ENCODE measurements around the gene SUPT20HL2. TPM values are rescaled to one million over a fixed set of nuclear protein-coding genes. Genes with fewer than 3 reads are reported as not detected.
"Not testable (repeated sequence)": the region's sequence is repeated elsewhere in the genome, so short reads cannot be mapped to it uniquely, and the experiment has no call there.

The SUPT20HL2 gene
- polyA plus RNA-seq, 2 donors, result not detected

- H3K27ac ChIP-seq (ENCODE audit: low read depth in 2 of 2, low read length in 1 of 2); H3K9me3 ChIP-seq (ENCODE audit: control insufficient read depth in 2 of 2, insufficient read depth in 1 of 2, low read depth in 1 of 2, low read length in 1 of 2); H3K4me3 ChIP-seq (ENCODE audit: low read depth in 1 of 2, low read length in 2 of 2); H3K27me3 ChIP-seq (ENCODE audit: control insufficient read depth in 1 of 2, insufficient read depth in 2 of 2, low read length in 2 of 2); H3K4me1 ChIP-seq (ENCODE audit: control insufficient read depth in 2 of 2, insufficient read depth in 2 of 2, low read length in 1 of 2); H3K36me3 ChIP-seq (ENCODE audit: control insufficient read depth in 2 of 2, insufficient read depth in 2 of 2, low read length in 1 of 2): not testable (repeated sequence)
- 69 to 76% methylated on average over 19 to 21 of the region's 22 CpGs for WGBS, 2 donors
These were observed 2.2 kb downstream of the SUPT20HL2 start for GRCh38 chrX:24311507-24312248.

GRCh38 chrX:24310916-24311315 is 3.0 kb downstream of the SUPT20HL2 start:
- 51 to 63% methylated on average over 3 of the region's 3 CpGs for WGBS, 2 donors
- H3K4me3 ChIP-seq (ENCODE audit: low read depth in 1 of 2, low read length in 2 of 2); H3K9me3 ChIP-seq (ENCODE audit: control insufficient read depth in 2 of 2, insufficient read depth in 1 of 2, low read depth in 1 of 2, low read length in 1 of 2); H3K36me3 ChIP-seq (ENCODE audit: control insufficient read depth in 2 of 2, insufficient read depth in 2 of 2, low read length in 1 of 2); H3K27me3 ChIP-seq (ENCODE audit: control insufficient read depth in 1 of 2, insufficient read depth in 2 of 2, low read length in 2 of 2); H3K4me1 ChIP-seq (ENCODE audit: control insufficient read depth in 2 of 2, insufficient read depth in 2 of 2, low read length in 1 of 2); H3K27ac ChIP-seq (ENCODE audit: low read depth in 2 of 2, low read length in 1 of 2): not testable (repeated sequence)

GRCh38 chrX:24309580-24310374 is 4.1 kb downstream of the SUPT20HL2 start:
- H3K4me3 ChIP-seq (ENCODE audit: low read depth in 1 of 2, low read length in 2 of 2); H3K4me1 ChIP-seq (ENCODE audit: control insufficient read depth in 2 of 2, insufficient read depth in 2 of 2, low read length in 1 of 2); H3K27ac ChIP-seq (ENCODE audit: low read depth in 2 of 2, low read length in 1 of 2); H3K9me3 ChIP-seq (ENCODE audit: control insufficient read depth in 2 of 2, insufficient read depth in 1 of 2, low read depth in 1 of 2, low read length in 1 of 2); H3K36me3 ChIP-seq (ENCODE audit: control insufficient read depth in 2 of 2, insufficient read depth in 2 of 2, low read length in 1 of 2); H3K27me3 ChIP-seq (ENCODE audit: control insufficient read depth in 1 of 2, insufficient read depth in 2 of 2, low read length in 2 of 2): not testable (repeated sequence)
- 94 to 98% methylated on average over 4 to 6 of the region's 6 CpGs for WGBS, 2 donors

- not testable (repeated sequence) for H3K27ac ChIP-seq (ENCODE audit: low read depth in 2 of 2, low read length in 1 of 2); H3K36me3 ChIP-seq (ENCODE audit: control insufficient read depth in 2 of 2, insufficient read depth in 2 of 2, low read length in 1 of 2); H3K4me1 ChIP-seq (ENCODE audit: control insufficient read depth in 2 of 2, insufficient read depth in 2 of 2, low read length in 1 of 2); H3K9me3 ChIP-seq (ENCODE audit: control insufficient read depth in 2 of 2, insufficient read depth in 1 of 2, low read depth in 1 of 2, low read length in 1 of 2); H3K4me3 ChIP-seq (ENCODE audit: low read depth in 1 of 2, low read length in 2 of 2); H3K27me3 ChIP-seq (ENCODE audit: control insufficient read depth in 1 of 2, insufficient read depth in 2 of 2, low read length in 2 of 2)
- WGBS, 2 donors, result 53 to 77% methylated on average over 3 to 4 of the region's 4 CpGs
These were observed 5.1 kb downstream of the SUPT20HL2 start for GRCh38 chrX:24308803-24309202.

GRCh38 chrX:24306440-24306839 is 7.4 kb downstream of the SUPT20HL2 start:
- whole genome bisulfite sequencing, 2 donors, result 42 to 58% methylated on average over 6 of the region's 6 CpGs
- Histone ChIP-seq H3K9me3 (ENCODE audit: control insufficient read depth in 2 of 2, insufficient read depth in 1 of 2, low read depth in 1 of 2, low read length in 1 of 2) (no peaks in the 10 kb centered on the region), H3K4me3 (ENCODE audit: low read depth in 1 of 2, low read length in 2 of 2) (no peak overlapping the region), H3K4me1 (ENCODE audit: control insufficient read depth in 2 of 2, insufficient read depth in 2 of 2, low read length in 1 of 2) (no peaks in the 10 kb centered on the region), H3K27me3 (ENCODE audit: control insufficient read depth in 1 of 2, insufficient read depth in 2 of 2, low read length in 2 of 2) (no peaks in the 10 kb centered on the region), H3K27ac (ENCODE audit: low read depth in 2 of 2, low read length in 1 of 2) (no peak overlapping the region), H3K36me3 (ENCODE audit: control insufficient read depth in 2 of 2, insufficient read depth in 2 of 2, low read length in 1 of 2) (no peaks in the 10 kb centered on the region)

GRCh38 chrX:24305905-24306304 is 8.0 kb downstream of the SUPT20HL2 start:
- Histone ChIP-seq H3K4me1 (ENCODE audit: control insufficient read depth in 2 of 2, insufficient read depth in 2 of 2, low read length in 1 of 2) (no peaks in the 10 kb centered on the region), H3K36me3 (ENCODE audit: control insufficient read depth in 2 of 2, insufficient read depth in 2 of 2, low read length in 1 of 2) (no peaks in the 10 kb centered on the region), H3K9me3 (ENCODE audit: control insufficient read depth in 2 of 2, insufficient read depth in 1 of 2, low read depth in 1 of 2, low read length in 1 of 2) (no peaks in the 10 kb centered on the region), H3K27ac (ENCODE audit: low read depth in 2 of 2, low read length in 1 of 2) (no peak overlapping the region), H3K4me3 (ENCODE audit: low read depth in 1 of 2, low read length in 2 of 2) (no peak overlapping the region), H3K27me3 (ENCODE audit: control insufficient read depth in 1 of 2, insufficient read depth in 2 of 2, low read length in 2 of 2) (no peaks in the 10 kb centered on the region)
- 67 to 86% methylated on average over 7 of the region's 7 CpGs for WGBS, 2 donors

- Histone ChIP-seq H3K36me3 (ENCODE audit: control insufficient read depth in 2 of 2, insufficient read depth in 2 of 2, low read length in 1 of 2) (no peaks in the 10 kb centered on the region), H3K4me1 (ENCODE audit: control insufficient read depth in 2 of 2, insufficient read depth in 2 of 2, low read length in 1 of 2) (no peaks in the 10 kb centered on the region), H3K27ac (ENCODE audit: low read depth in 2 of 2, low read length in 1 of 2) (no peak overlapping the region), H3K27me3 (ENCODE audit: control insufficient read depth in 1 of 2, insufficient read depth in 2 of 2, low read length in 2 of 2) (no peaks in the 10 kb centered on the region), H3K9me3 (ENCODE audit: control insufficient read depth in 2 of 2, insufficient read depth in 1 of 2, low read depth in 1 of 2, low read length in 1 of 2) (no peaks in the 10 kb centered on the region), H3K4me3 (ENCODE audit: low read depth in 1 of 2, low read length in 2 of 2) (no peak overlapping the region)
- 72 to 82% methylated on average over 2 of the region's 2 CpGs for WGBS, 2 donors
These were observed 12.1 kb downstream of the SUPT20HL2 start for GRCh38 chrX:24301806-24302205.

GRCh38 chrX:24301060-24301459 is 12.8 kb downstream of the SUPT20HL2 start:
- H3K27me3 ChIP-seq (ENCODE audit: control insufficient read depth in 1 of 2, insufficient read depth in 2 of 2, low read length in 2 of 2), result no peaks in the 10 kb centered on the region
- WGBS, 2 donors, result 50 to 75% methylated on average over 1 of the region's 1 CpG
- H3K4me3 ChIP-seq (ENCODE audit: low read depth in 1 of 2, low read length in 2 of 2), result no peak overlapping the region
- H3K4me1 ChIP-seq (ENCODE audit: control insufficient read depth in 2 of 2, insufficient read depth in 2 of 2, low read length in 1 of 2), result no peaks in the 10 kb centered on the region
- H3K27ac ChIP-seq (ENCODE audit: low read depth in 2 of 2, low read length in 1 of 2), result no peak overlapping the region
- no peaks in the 10 kb centered on the region for H3K9me3 ChIP-seq (ENCODE audit: control insufficient read depth in 2 of 2, insufficient read depth in 1 of 2, low read depth in 1 of 2, low read length in 1 of 2)
- H3K36me3 ChIP-seq (ENCODE audit: control insufficient read depth in 2 of 2, insufficient read depth in 2 of 2, low read length in 1 of 2), result no peaks in the 10 kb centered on the region

- H3K27ac ChIP-seq (ENCODE audit: low read depth in 2 of 2, low read length in 1 of 2), result no peak overlapping the region
- 57 to 64% methylated on average over 3 of the region's 3 CpGs for WGBS, 2 donors
- H3K27me3 ChIP-seq (ENCODE audit: control insufficient read depth in 1 of 2, insufficient read depth in 2 of 2, low read length in 2 of 2), result no peaks in the 10 kb centered on the region
- no peaks in the 10 kb centered on the region for H3K9me3 ChIP-seq (ENCODE audit: control insufficient read depth in 2 of 2, insufficient read depth in 1 of 2, low read depth in 1 of 2, low read length in 1 of 2)
- no peaks in the 10 kb centered on the region for H3K36me3 ChIP-seq (ENCODE audit: control insufficient read depth in 2 of 2, insufficient read depth in 2 of 2, low read length in 1 of 2)
- H3K4me3 ChIP-seq (ENCODE audit: low read depth in 1 of 2, low read length in 2 of 2), result no peak overlapping the region
- no peaks in the 10 kb centered on the region for H3K4me1 ChIP-seq (ENCODE audit: control insufficient read depth in 2 of 2, insufficient read depth in 2 of 2, low read length in 1 of 2)
These were observed 15.7 kb downstream of the SUPT20HL2 start for GRCh38 chrX:24298191-24298590.

GRCh38 chrX:24294619-24295018 is 19.2 kb downstream of the SUPT20HL2 start:
- H3K36me3 ChIP-seq (ENCODE audit: control insufficient read depth in 2 of 2, insufficient read depth in 2 of 2, low read length in 1 of 2), result no peaks in the 10 kb centered on the region
- H3K9me3 ChIP-seq (ENCODE audit: control insufficient read depth in 2 of 2, insufficient read depth in 1 of 2, low read depth in 1 of 2, low read length in 1 of 2), result no peaks in the 10 kb centered on the region
- H3K4me1 ChIP-seq (ENCODE audit: control insufficient read depth in 2 of 2, insufficient read depth in 2 of 2, low read length in 1 of 2), result no peaks in the 10 kb centered on the region
- peaks cover 0 to 3% of the 10 kb centered on the region in 2 donors for H3K27me3 ChIP-seq (ENCODE audit: control insufficient read depth in 1 of 2, insufficient read depth in 2 of 2, low read length in 2 of 2)
- no peak overlapping the region for H3K4me3 ChIP-seq (ENCODE audit: low read depth in 1 of 2, low read length in 2 of 2)
- no peak overlapping the region for H3K27ac ChIP-seq (ENCODE audit: low read depth in 2 of 2, low read length in 1 of 2)
- 43 to 67% methylated on average over 13 of the region's 13 CpGs for WGBS, 2 donors

Data from esophagus (tissue), 2 donors.